ENCODE results near the gene ITGB5. TPM values are rescaled to one million over a fixed set of nuclear protein-coding genes. Genes with fewer than 3 reads are reported as not detected.

Gene ITGB5
- total RNA-seq, 1 experiment from 2014 or later = 146 TPM

DNA sequence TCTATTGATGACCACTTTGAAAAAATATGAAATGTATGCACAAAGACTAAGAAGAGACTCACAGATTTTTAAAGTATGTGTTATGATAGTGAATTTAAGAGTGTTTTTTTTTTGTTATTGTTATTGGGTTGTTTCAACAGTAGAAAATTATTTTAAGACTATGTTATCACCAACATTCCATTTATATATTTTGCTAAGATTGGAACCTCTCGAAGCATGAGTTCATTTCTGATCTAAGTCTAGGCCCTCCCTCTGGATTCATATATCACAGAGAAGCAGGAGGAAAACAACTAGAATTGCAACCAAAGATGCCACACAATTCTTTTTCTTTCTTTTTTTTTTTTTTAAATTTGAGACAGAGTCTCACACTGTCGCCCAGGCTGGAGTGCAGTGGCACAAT lies 46.8 kb downstream of the ITGB5 start:
- Mint-ChIP-seq H3K9me3 (no peaks in the 10 kb centered on the region), H3K36me3 (ENCODE audit: insufficient read depth in 1 of 3, low read depth in 3 of 3) (peaks cover 34 to 49% (median 36%) of the 10 kb centered on the region in 3 experiments), H3K27ac (no peak overlapping the region), H3K27me3 (ENCODE audit: low read depth) (no peaks in the 10 kb centered on the region), H3K4me3 (no peak overlapping the region), H3K4me1 (peaks cover 18 to 24% of the 10 kb centered on the region in 2 experiments)
- peaks cover 2% of the 10 kb centered on the region; the same call in 1 of the 2 replicates for H3K79me2 ChIP-seq (ENCODE audit: insufficient read depth, low read length)
- H4K20me1 ChIP-seq (ENCODE audit: control insufficient read depth, insufficient read depth, insufficient read length) = no peaks in the 10 kb centered on the region
- H3K14ac ChIP-seq (ENCODE audit: insufficient read depth, low read length) = no peak overlapping the region
- TF ChIP-seq, protein P1, sequence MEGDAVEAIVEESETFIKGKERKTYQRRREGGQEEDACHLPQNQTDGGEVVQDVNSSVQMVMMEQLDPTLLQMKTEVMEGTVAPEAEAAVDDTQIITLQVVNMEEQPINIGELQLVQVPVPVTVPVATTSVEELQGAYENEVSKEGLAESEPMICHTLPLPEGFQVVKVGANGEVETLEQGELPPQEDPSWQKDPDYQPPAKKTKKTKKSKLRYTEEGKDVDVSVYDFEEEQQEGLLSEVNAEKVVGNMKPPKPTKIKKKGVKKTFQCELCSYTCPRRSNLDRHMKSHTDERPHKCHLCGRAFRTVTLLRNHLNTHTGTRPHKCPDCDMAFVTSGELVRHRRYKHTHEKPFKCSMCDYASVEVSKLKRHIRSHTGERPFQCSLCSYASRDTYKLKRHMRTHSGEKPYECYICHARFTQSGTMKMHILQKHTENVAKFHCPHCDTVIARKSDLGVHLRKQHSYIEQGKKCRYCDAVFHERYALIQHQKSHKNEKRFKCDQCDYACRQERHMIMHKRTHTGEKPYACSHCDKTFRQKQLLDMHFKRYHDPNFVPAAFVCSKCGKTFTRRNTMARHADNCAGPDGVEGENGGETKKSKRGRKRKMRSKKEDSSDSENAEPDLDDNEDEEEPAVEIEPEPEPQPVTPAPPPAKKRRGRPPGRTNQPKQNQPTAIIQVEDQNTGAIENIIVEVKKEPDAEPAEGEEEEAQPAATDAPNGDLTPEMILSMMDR (conservative IDR thresholded peaks at IDR 0.05) = no peak
- H3K9ac ChIP-seq (ENCODE audit: extremely low read depth, insufficient read length, low read length) = no peak overlapping the region
- H3T11ph ChIP-seq (ENCODE audit: low read length) = no peak overlapping the region
- no peak overlapping the region for H3K56ac ChIP-seq (ENCODE audit: insufficient read length, low read depth, low read length)
- H2BK5ac ChIP-seq (ENCODE audit: insufficient read length, low read length) = no peak overlapping the region
- no peak for DNase-seq
- H3K4me2 ChIP-seq (ENCODE audit: insufficient read depth, insufficient read length, low read length) = no peak overlapping the region
- H4K5ac ChIP-seq (ENCODE audit: insufficient read length, low read depth, low read length) = no peak overlapping the region
- H2AFZ ChIP-seq (ENCODE audit: low read length) = no peak overlapping the region
- H3K9me3 ChIP-seq (ENCODE audit: control insufficient read depth, low read depth, low read length) = no peaks in the 10 kb centered on the region
- no peak overlapping the region for H2AK5ac ChIP-seq (ENCODE audit: insufficient read length, low read length)
- H3K27ac ChIP-seq (ENCODE audit: insufficient read length, low read depth, low read length) = no peak overlapping the region
- H2BK12ac ChIP-seq (ENCODE audit: insufficient read length, low read depth, low read length) = no peak overlapping the region
- H3K23me2 ChIP-seq (ENCODE audit: insufficient read length, low read depth, low read length, poor library complexity, severe bottlenecking) = no peaks in the 10 kb centered on the region
- no peak overlapping the region for H4K91ac ChIP-seq (ENCODE audit: insufficient read length, low read depth, low read length)
- no peaks in the 10 kb centered on the region for H3K27me3 ChIP-seq (ENCODE audit: insufficient read depth, low read length)
- H2BK20ac ChIP-seq (ENCODE audit: low read depth, low read length, poor library complexity, severe bottlenecking) = no peak overlapping the region
- no peak overlapping the region for H2BK15ac ChIP-seq (ENCODE audit: low read depth, low read length)
- WGBS (ENCODE audit: extremely low coverage, insufficient read length, low lambda C conversion rate) = no CpG with 5 or more reads among the region's 2 CpGs
- H3K4ac ChIP-seq (ENCODE audit: low read depth, low read length) = no peak overlapping the region
- no peak overlapping the region for H3K23ac ChIP-seq (ENCODE audit: insufficient read length, low read depth, low read length)
- peaks cover 2% of the 10 kb centered on the region for H3K79me1 ChIP-seq (ENCODE audit: insufficient read depth, low read depth, low read length, poor library complexity, severe bottlenecking)
- H3K4me1 ChIP-seq (ENCODE audit: insufficient read depth, low read length) = peaks cover 9% of the 10 kb centered on the region
- no peak overlapping the region for H2BK120ac ChIP-seq (ENCODE audit: low read depth, low read length, poor library complexity, severe bottlenecking)
- no peak overlapping the region for H3K18ac ChIP-seq (ENCODE audit: insufficient read length, low read depth, low read length)
- no peak overlapping the region for H4K8ac ChIP-seq (replicated peaks; ENCODE audit: insufficient read length, low read depth, low read length)
